Astrocyte (in vitro differentiated cells and primary cell): ENCODE measurements around the gene CFTR. TPM values are rescaled to one million over a fixed set of nuclear protein-coding genes. Genes with fewer than 3 reads are reported as not detected.

Experiments used
- DNase-seq: peaks from one replicate; pipeline ENCODE4 v3.0.0-alpha.2; 2010; ENCODE audit warnings: low read depth
- FAIRE-seq: peaks from 2 replicates; lab custom pipeline; 2011; peaks lifted over from hg19 to GRCh38; lab: Jason Lieb, UNC
- H2AFZ ChIP-seq: 2 replicates; pipeline ENCODE4 v1.6.0; 2012; ENCODE audit warnings: low read depth, low read length, inconsistent platforms
- H3K27ac ChIP-seq: 2 replicates; pipeline ENCODE4 v1.5.1; 2011; ENCODE audit warnings: low read depth, low read length, inconsistent platforms
- H3K27me3 ChIP-seq: 2 replicates; pipeline ENCODE4 v1.6.0; 2011; ENCODE audit warnings: low read length, inconsistent platforms; ENCODE audit not compliant: insufficient read depth
- H3K36me3 ChIP-seq: 2 replicates; pipeline ENCODE4 v1.5.1; 2011; ENCODE audit warnings: low read length, inconsistent platforms; ENCODE audit not compliant: insufficient read depth
- H3K4me1 ChIP-seq: 2 replicates; pipeline ENCODE4 v1.5.1; 2011; ENCODE audit warnings: low read length, inconsistent platforms; ENCODE audit not compliant: insufficient read depth
- H3K4me2 ChIP-seq: 2 replicates; pipeline ENCODE4 v1.6.0; 2012; ENCODE audit warnings: low read length, inconsistent platforms
- H3K4me3 ChIP-seq: 2 replicates; pipeline ENCODE4 v1.5.1; 2011; ENCODE audit warnings: low read depth, mild to moderate bottlenecking, low read length, inconsistent platforms; ENCODE audit not compliant: insufficient read depth
- H3K79me2 ChIP-seq: 2 replicates; pipeline ENCODE4 v1.6.0; 2012; ENCODE audit warnings: mild to moderate bottlenecking, low read length, inconsistent platforms; ENCODE audit not compliant: insufficient read depth
- H3K9ac ChIP-seq: 2 replicates; pipeline ENCODE4 v1.6.0; 2012; ENCODE audit warnings: mild to moderate bottlenecking, low read length, inconsistent platforms
- H3K9me3 ChIP-seq: 2 replicates; pipeline ENCODE4 v1.5.1; 2012; ENCODE audit warnings: low read depth, mild to moderate bottlenecking, low read length, inconsistent platforms; ENCODE audit not compliant: insufficient read depth
- H4K20me1 ChIP-seq: 2 replicates; pipeline ENCODE4 v1.6.0; 2012; ENCODE audit warnings: low read length, inconsistent platforms; ENCODE audit not compliant: insufficient read depth
- H3K27ac Mint-ChIP-seq: one replicate; pipeline ENCODE4 v1.8.0; 2021; ENCODE audit warnings: mild to moderate bottlenecking, mixed read lengths; ENCODE audit not compliant: unreplicated experiment
- H3K27me3 Mint-ChIP-seq: one replicate; pipeline ENCODE4 v1.8.0; 2021; ENCODE audit warnings: low read depth, mixed read lengths; ENCODE audit not compliant: unreplicated experiment
- H3K36me3 Mint-ChIP-seq: one replicate; pipeline ENCODE4 v1.8.0; 2021; ENCODE audit warnings: low read depth, mixed read lengths; ENCODE audit not compliant: unreplicated experiment
- H3K4me1 Mint-ChIP-seq: one replicate; pipeline ENCODE4 v1.8.0; 2021; ENCODE audit warnings: low read depth, mixed read lengths; ENCODE audit not compliant: unreplicated experiment
- H3K4me3 Mint-ChIP-seq: one replicate; pipeline ENCODE4 v1.8.0; 2021; ENCODE audit warnings: mild to moderate bottlenecking, moderate library complexity, mixed read lengths; ENCODE audit not compliant: unreplicated experiment
- H3K9me3 Mint-ChIP-seq: one replicate; pipeline ENCODE4 v1.8.0; 2021; ENCODE audit warnings: mild to moderate bottlenecking, mixed read lengths; ENCODE audit not compliant: unreplicated experiment
- CTCF ChIP-seq: IDR thresholded peaks from 2 replicates; pipeline ENCODE4 v1.5.1; 2011; ENCODE audit warnings: low read depth, mild to moderate bottlenecking, inconsistent platforms, low read length, moderate library complexity; ENCODE audit not compliant: insufficient read depth
- EZH2 ChIP-seq: IDR thresholded peaks from 2 replicates; pipeline ENCODE4 v1.6.1; 2012; ENCODE audit warnings: mild to moderate bottlenecking, low read length, inconsistent platforms; ENCODE audit not compliant: insufficient read depth
- total RNA-seq: library from RNA; stranded (reverse); gene quantifications from 2 replicates; pipeline ENCODE4 v1.2.1, GENCODE V29; 2021

CFTR gene
- total RNA-seq, 1 donor from 2014 or later = 2.5 TPM

- DNase-seq (no peak), FAIRE-seq (no peak)
- no peaks in the 10 kb centered on the region for H3K36me3 Mint-ChIP-seq
These were observed 3.1 kb upstream of the CFTR start for GRCh38 chr7:117476557-117477215.

GRCh38 chr7:117478836-117479224 lies 995 bp upstream of the CFTR start:
- Histone ChIP-seq H3K36me3 (no peaks in the 10 kb centered on the region), H4K20me1 (no peaks in the 10 kb centered on the region), H3K4me2 (peak overlapping the region; percentile 88), H3K9me3 (no peaks in the 10 kb centered on the region), H3K27ac (no peak overlapping the region), H3K79me2 (no peaks in the 10 kb centered on the region), H2AFZ (peak overlapping the region; percentile 76), H3K9ac (peak overlapping the region; percentile 5), H3K27me3 (peaks cover 23% of the 10 kb centered on the region), H3K4me1 (no peaks in the 10 kb centered on the region), H3K4me3 (peak overlapping the region; percentile 39)
- Mint-ChIP-seq H3K4me1 (no peaks in the 10 kb centered on the region), H3K9me3 (no peaks in the 10 kb centered on the region), H3K27ac (no peak overlapping the region), H3K27me3 (peaks cover 17% of the 10 kb centered on the region), H3K4me3 (peak overlapping the region; percentile 72), H3K36me3 (no peaks in the 10 kb centered on the region)
- TF ChIP-seq CTCF (no peak), EZH2 (no peak)
- DNase-seq (no peak), FAIRE-seq (no peak)

More at GRCh38 chr7:117476557-117477215, 3.1 kb upstream of the CFTR start:
- Mint-ChIP-seq H3K9me3 (no peaks in the 10 kb centered on the region), H3K4me1 (no peaks in the 10 kb centered on the region), H3K27me3 (peaks cover 17% of the 10 kb centered on the region), H3K27ac (no peak overlapping the region), H3K4me3 (no peak overlapping the region)
- Histone ChIP-seq H3K4me1 (no peaks in the 10 kb centered on the region), H3K4me2 (no peak overlapping the region), H2AFZ (no peak overlapping the region), H3K79me2 (no peaks in the 10 kb centered on the region), H3K36me3 (no peaks in the 10 kb centered on the region), H3K4me3 (no peak overlapping the region), H3K27ac (no peak overlapping the region), H4K20me1 (no peaks in the 10 kb centered on the region), H3K9me3 (no peaks in the 10 kb centered on the region), H3K27me3 (peaks cover 23% of the 10 kb centered on the region), H3K9ac (no peak overlapping the region)
- TF ChIP-seq EZH2 = no peak
- no peak for TF ChIP-seq CTCF

GRCh38 chr7:117480055-117480362 lies 184 bp downstream of the CFTR start:
- no peak for DNase-seq
- Mint-ChIP-seq H3K4me1 (no peaks in the 10 kb centered on the region), H3K27me3 (peaks cover 17% of the 10 kb centered on the region), H3K27ac (no peak overlapping the region), H3K9me3 (no peaks in the 10 kb centered on the region), H3K4me3 (peak overlapping the region; percentile 72), H3K36me3 (no peaks in the 10 kb centered on the region)
- Histone ChIP-seq H3K4me2 (peak overlapping the region; percentile 88), H3K36me3 (no peaks in the 10 kb centered on the region), H3K9ac (no peak overlapping the region), H2AFZ (peak overlapping the region; percentile 76), H3K27ac (no peak overlapping the region), H3K4me3 (peak overlapping the region; percentile 39), H3K79me2 (no peaks in the 10 kb centered on the region), H3K4me1 (no peaks in the 10 kb centered on the region), H3K9me3 (no peaks in the 10 kb centered on the region), H4K20me1 (no peaks in the 10 kb centered on the region), H3K27me3 (peaks cover 23% of the 10 kb centered on the region)
- no peak for FAIRE-seq
- TF ChIP-seq CTCF (no peak), EZH2 (no peak)
